Sigmoid colon (tissue), 4 donors: ENCODE measurements around the gene OR2V2.
"Not testable (repeated sequence)": the region's sequence is repeated elsewhere in the genome, so short reads cannot be mapped to it uniquely, and the experiment has no call there.

ENCODE experiments used
- CTCF ChIP-seq, 4 experiments: fragments of 450-650 bp in 3 of 4; fragments of 200-600 bp in 1 of 4; IDR thresholded peaks; one replicate each; pipeline ENCODE4 v1.5.1; 2016 to 2019; ENCODE audit warnings: antibody characterized with exemption in 4 of 4, mild to moderate bottlenecking in 3 of 4, moderate library complexity in 2 of 4
- EP300 ChIP-seq, 4 donors: sonication (generic); formaldehyde crosslinking; IDR thresholded peaks; one replicate each; pipeline ENCODE4 v1.6.1; 2017; ENCODE audit warnings: antibody characterized with exemption in 4 of 4
- POLR2A ChIP-seq, 2 donors: fragments of 450-650 bp; IDR thresholded peaks; one replicate each; pipeline ENCODE4 v1.6.1; 2016; ENCODE audit warnings: antibody characterized with exemption in 2 of 2, mild to moderate bottlenecking in 2 of 2, moderate library complexity in 2 of 2
- POLR2AphosphoS5 ChIP-seq, 4 donors: sonication (generic); formaldehyde crosslinking; IDR thresholded peaks; one replicate each; pipeline ENCODE4 v1.6.1; 2017; ENCODE audit warnings: antibody characterized with exemption in 4 of 4

DNA sequence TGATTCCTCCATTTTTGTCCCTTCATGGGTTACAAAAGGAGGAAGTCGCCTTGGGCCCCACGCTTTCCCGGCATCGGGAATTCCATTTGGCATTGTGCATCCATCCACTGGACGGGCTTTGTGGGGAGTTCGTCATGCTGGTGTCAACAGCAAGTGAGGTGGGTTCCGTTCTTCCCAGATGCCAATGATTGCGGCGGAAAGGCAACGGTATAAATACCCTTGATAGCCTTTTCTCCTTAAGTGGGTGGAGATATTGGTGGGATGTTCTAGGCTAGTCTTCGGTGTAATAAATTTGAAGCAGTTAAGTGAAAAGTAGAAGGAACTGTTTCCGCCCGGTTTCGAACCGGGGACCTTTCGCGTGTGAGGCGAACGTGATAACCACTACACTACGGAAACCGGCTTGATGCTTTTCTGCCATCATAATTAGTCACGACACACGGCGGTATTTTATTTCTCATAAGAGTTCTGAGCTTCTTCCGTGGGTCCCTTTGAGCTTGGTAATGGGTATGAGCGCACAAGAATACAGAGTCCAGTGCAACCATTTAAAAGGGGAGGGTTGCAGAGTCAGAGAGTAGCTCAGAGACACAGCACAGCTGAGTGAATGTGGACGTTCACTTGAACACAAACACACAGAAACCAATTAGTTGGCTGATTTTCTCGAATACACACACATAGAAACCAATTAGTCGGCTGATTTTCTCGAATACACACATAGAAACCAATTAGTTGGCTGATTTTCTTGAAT is 45.3 kb upstream of the OR2V2 start:
- not testable (repeated sequence) for TF ChIP-seq CTCF, POLR2AphosphoS5, POLR2A, EP300 (IDR thresholded peaks at IDR 0.05)
